ENCODE measurements around the gene TCEAL3.
"Not testable (repeated sequence)": the region's sequence is repeated elsewhere in the genome, so short reads cannot be mapped to it uniquely, and the experiment has no call there.

TCEAL3 gene

DNA sequence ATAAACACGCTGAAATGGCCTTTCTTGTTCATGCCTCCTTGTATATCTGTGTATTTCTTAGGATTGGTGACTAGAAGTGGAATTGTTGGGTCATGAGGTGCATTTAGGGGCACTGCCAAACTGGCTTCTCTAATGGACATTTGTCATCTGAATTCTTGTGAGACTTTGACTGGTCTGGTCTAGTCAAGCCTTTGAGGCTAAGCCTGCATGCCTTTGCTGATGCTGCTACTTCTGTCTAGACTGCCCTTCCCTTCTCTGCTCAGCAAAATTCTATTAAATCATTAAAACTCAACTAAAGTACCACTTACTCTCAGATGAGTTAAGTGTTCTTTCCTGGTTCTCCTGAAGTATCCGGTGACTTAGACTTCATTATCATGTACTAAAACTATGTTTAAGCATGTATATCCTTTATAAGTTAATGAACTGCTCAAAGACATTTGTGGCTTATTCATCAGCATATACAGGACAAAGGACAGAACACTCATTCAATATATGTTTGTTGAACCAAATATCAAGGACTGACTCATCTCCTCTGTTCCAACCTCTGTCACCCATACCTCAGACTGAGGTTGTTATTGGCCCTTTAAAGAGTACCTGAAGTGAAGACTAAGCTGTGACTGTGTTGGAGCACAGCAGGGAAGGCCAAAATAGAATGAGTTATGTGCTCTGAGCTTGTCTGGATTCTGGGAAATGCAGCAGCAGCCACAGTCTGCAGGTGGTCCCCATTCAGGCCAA is 30.0 kb downstream of the TCEAL3 start:
- Mint-ChIP-seq H3K36me3 (ENCODE audit: low read depth) (no peaks in the 10 kb centered on the region), H3K9me3 (no peaks in the 10 kb centered on the region), H3K4me1 (ENCODE audit: low read depth) (no peaks in the 10 kb centered on the region), H3K27me3 (no peaks in the 10 kb centered on the region), H3K4me3 (no peak overlapping the region), H3K27ac (no peak overlapping the region)
- intact Hi-C loops (cut with micrococcal nuclease), result no loop called here

DNA sequence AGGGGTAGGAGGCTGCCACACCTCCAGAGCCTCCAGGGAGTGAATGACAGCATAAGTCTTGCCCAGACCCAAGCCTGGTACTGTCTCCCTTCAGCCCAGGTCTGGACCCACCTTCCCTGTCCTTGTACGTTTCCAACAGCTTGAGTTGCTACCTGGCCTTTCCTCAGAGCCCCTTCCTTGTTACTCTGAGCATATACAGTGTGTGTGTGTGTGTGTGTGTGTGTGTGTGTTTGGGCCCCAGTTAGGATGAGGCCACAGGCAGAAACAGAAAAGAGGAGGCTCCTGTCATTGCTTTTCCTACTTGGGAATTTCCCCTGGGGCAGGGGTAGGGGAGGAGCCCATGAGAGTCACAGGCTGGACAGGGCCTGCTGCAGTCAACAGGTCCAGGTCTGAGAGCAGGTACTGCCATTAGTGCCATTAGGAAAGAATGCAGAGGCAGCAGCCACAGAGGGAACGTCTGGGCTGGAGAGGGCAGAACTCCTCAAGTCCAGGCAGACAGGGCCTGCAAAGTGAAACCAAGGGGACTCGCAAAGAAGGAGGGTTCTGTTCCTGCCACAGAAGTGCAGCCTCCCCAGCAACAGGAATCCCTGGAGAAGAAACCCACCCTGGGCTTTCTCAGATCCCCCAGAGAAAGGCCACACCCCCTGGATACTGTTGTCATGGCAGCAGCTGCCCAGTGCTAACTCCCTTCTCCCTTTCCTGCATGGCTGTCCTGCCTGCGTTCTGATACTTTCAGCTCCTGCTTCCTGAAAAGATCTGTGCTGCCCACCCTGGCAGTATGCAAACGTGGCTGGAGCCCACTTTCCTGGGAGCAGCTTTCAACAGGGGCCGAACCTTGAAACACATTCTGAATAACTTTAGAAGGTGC is 30.9 kb downstream of the TCEAL3 start:
- intact Hi-C loops (cut with micrococcal nuclease); H3K27ac Mint-ChIP-seq; H3K4me3 Mint-ChIP-seq; H3K4me1 Mint-ChIP-seq (ENCODE audit: low read depth); H3K27me3 Mint-ChIP-seq; H3K9me3 Mint-ChIP-seq; H3K36me3 Mint-ChIP-seq (ENCODE audit: low read depth): not testable (repeated sequence)

- Mint-ChIP-seq H3K4me1 (ENCODE audit: low read depth) (no peaks in the 10 kb centered on the region), H3K36me3 (ENCODE audit: low read depth) (no peaks in the 10 kb centered on the region), H3K4me3 (no peak overlapping the region), H3K27ac (no peak overlapping the region), H3K9me3 (no peaks in the 10 kb centered on the region), H3K27me3 (no peaks in the 10 kb centered on the region)
- intact Hi-C loops (cut with micrococcal nuclease), result no loop called here
These were observed 32.8 kb downstream of the TCEAL3 start for GRCh38 chrX:103640401-103641155.

DNA sequence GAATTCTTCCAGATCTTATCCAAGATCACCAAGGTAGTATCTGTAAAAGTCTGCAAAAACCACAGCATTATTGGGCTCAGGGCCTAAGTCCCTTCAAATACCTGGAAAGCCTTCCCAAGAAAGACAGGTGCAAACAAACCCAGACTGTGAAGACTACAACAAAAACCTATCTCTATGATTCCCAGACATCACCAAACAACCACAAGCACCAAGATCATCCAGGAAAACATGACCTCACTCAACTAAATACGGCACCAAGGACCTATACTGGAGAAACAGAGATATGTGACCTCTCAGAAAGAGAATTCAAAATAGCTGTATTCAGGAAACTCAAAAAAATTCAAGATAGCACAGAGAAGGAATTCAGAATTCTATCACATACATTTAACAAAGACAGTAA is 36.4 kb downstream of the TCEAL3 start:
- H3K9me3 Mint-ChIP-seq, result no peaks in the 10 kb centered on the region
- no peaks in the 10 kb centered on the region for H3K36me3 Mint-ChIP-seq (ENCODE audit: low read depth)
- intact Hi-C loops (cut with micrococcal nuclease), result no loop called here
- H3K27me3 Mint-ChIP-seq, result no peaks in the 10 kb centered on the region
- no peak overlapping the region for H3K4me3 Mint-ChIP-seq
- H3K4me1 Mint-ChIP-seq (ENCODE audit: low read depth), result no peaks in the 10 kb centered on the region
- H3K27ac Mint-ChIP-seq, result no peak overlapping the region

DNA sequence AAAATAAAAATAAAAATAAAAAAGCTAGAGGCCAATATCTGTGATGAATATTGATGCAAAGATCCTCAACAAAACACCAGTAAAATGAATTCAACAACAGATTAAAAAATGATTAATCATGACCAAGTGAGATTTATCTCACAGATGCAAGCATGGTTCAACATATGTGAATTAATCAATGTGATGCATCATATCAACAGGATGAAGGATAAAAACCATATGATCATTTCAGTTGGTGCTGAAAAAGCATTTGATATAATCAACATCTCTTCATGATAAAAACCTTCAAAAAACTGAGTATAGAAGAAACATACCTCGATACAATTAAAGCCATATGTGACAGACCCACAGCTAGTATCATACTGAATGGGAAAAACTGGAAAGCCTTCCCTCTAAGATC is 39.9 kb downstream of the TCEAL3 start:
- Mint-ChIP-seq H3K27me3 (no peaks in the 10 kb centered on the region), H3K4me3 (no peak overlapping the region), H3K27ac (no peak overlapping the region)

GRCh38 chrX:103651151-103651773 is 43.5 kb downstream of the TCEAL3 start:
- intact Hi-C loops (cut with micrococcal nuclease), result no loop called here
- H3K4me1 Mint-ChIP-seq (ENCODE audit: low read depth), result no peaks in the 10 kb centered on the region
- no peaks in the 10 kb centered on the region for H3K36me3 Mint-ChIP-seq (ENCODE audit: low read depth)
- no peak overlapping the region for H3K27ac Mint-ChIP-seq
- no peaks in the 10 kb centered on the region for H3K9me3 Mint-ChIP-seq
- H3K4me3 Mint-ChIP-seq, result no peak overlapping the region
- H3K27me3 Mint-ChIP-seq, result no peaks in the 10 kb centered on the region

More for the DNA sequence above, 39.9 kb downstream of the TCEAL3 start:
- H3K4me1 Mint-ChIP-seq (ENCODE audit: low read depth), result no peaks in the 10 kb centered on the region
- H3K9me3 Mint-ChIP-seq, result no peaks in the 10 kb centered on the region
- intact Hi-C loops (cut with micrococcal nuclease), result no loop called here
- H3K36me3 Mint-ChIP-seq (ENCODE audit: low read depth), result no peaks in the 10 kb centered on the region

DNA sequence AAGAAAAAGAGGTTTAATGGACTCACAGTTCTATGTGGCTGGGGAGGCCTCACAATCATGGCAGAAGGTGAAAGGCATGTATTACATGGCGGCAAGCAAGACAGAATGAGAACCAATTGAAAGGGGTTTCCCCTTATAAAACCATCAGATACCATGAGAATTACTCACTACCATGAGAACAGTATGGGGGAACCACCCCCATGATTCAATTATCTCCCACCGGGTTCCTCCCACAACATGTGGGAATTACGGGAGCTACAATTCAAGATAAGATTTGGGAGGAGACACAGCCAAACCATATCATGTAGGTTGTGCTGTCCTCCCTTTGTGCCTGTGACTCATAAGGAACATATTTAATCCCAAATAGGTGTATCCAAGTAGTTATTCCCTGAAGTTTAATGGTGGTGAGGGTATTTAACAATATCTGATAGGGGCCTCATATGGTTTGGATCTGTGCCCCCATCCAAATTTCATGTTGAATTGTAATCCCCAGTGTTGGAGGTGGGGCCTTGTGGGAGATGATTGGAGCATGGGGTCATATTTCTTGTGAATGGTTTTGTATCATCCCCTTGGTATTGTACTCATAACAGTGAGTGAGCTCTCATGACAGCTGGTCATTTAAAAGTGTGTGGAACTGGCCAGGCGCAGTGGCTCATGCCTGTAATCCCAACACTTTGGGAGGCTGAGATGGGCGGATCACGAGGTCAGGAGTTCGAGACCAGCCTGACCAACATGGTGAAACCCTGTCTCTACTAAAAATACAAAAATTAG is 47.7 kb downstream of the TCEAL3 start:
- H3K36me3 Mint-ChIP-seq (ENCODE audit: low read depth); H3K27ac Mint-ChIP-seq; H3K27me3 Mint-ChIP-seq; H3K9me3 Mint-ChIP-seq; intact Hi-C loops (cut with micrococcal nuclease); H3K4me3 Mint-ChIP-seq; H3K4me1 Mint-ChIP-seq (ENCODE audit: low read depth): not testable (repeated sequence)

GRCh38 chrX:103656617-103657016 is 48.9 kb downstream of the TCEAL3 start:
- intact Hi-C loops (cut with micrococcal nuclease), result no loop called here
- no peaks in the 10 kb centered on the region for H3K9me3 Mint-ChIP-seq
- H3K27me3 Mint-ChIP-seq, result peaks cover 3% of the 10 kb centered on the region
- no peaks in the 10 kb centered on the region for H3K4me1 Mint-ChIP-seq (ENCODE audit: low read depth)
- no peaks in the 10 kb centered on the region for H3K36me3 Mint-ChIP-seq (ENCODE audit: low read depth)
- H3K4me3 Mint-ChIP-seq, result no peak overlapping the region
- no peak overlapping the region for H3K27ac Mint-ChIP-seq

DNA sequence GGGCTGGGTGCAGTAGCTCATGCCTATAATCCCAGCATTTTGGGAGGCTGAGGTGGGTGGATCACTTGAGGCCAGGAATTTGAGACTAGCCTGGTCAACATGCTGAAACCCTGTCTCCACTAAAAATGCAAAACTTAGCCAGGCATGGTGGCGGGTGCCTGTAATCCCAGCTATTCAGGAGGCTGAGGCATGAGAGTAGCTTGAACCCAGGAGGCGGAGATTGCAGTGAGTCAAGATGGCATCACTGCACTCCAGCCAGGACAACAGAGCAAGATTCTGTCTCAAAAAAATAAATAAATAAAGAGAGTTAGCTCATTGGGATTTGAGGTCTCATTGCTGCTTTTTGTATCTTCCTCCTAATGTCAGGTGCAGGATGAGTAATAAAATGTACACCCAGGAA is 49.3 kb downstream of the TCEAL3 start:
- H3K27ac Mint-ChIP-seq; intact Hi-C loops (cut with micrococcal nuclease): not testable (repeated sequence)

GRCh38 chrX:103658681-103659433 is 51.1 kb downstream of the TCEAL3 start:
- H3K36me3 Mint-ChIP-seq (ENCODE audit: low read depth), result no peaks in the 10 kb centered on the region
- H3K27ac Mint-ChIP-seq, result no peak overlapping the region
- peaks cover 8% of the 10 kb centered on the region for H3K27me3 Mint-ChIP-seq
- intact Hi-C loops (cut with micrococcal nuclease), result no loop called here
- no peak overlapping the region for H3K4me3 Mint-ChIP-seq
- H3K4me1 Mint-ChIP-seq (ENCODE audit: low read depth), result no peaks in the 10 kb centered on the region
- H3K9me3 Mint-ChIP-seq, result no peaks in the 10 kb centered on the region

More for the DNA sequence above, 49.3 kb downstream of the TCEAL3 start:
- not testable (repeated sequence) for H3K4me1 Mint-ChIP-seq (ENCODE audit: low read depth); H3K36me3 Mint-ChIP-seq (ENCODE audit: low read depth); H3K9me3 Mint-ChIP-seq; H3K4me3 Mint-ChIP-seq; H3K27me3 Mint-ChIP-seq

DNA sequence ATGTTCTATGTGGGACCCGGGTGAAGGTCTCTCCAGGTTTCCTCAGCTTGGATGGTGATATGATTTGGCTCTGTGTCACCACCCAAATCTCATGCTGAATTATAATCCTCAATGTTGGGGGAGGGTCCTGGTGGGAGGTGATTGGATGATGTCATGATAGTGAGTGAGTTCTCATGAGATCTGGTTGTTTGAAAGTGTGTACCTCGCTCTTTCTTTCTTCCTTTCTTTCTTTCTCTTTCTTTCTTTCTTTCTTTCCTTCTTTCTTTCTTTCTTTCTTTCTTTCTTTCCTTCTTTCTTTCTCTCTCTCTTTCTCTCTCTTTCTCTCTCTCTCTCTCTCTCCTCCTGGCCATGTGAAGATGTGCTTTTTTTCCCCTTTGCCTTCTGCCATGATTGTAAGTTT is 51.7 kb downstream of the TCEAL3 start:
- H3K9me3 Mint-ChIP-seq; H3K4me1 Mint-ChIP-seq (ENCODE audit: low read depth); H3K4me3 Mint-ChIP-seq; intact Hi-C loops (cut with micrococcal nuclease); H3K36me3 Mint-ChIP-seq (ENCODE audit: low read depth); H3K27ac Mint-ChIP-seq: not testable (repeated sequence)
- H3K27me3 Mint-ChIP-seq, result peaks cover 14% of the 10 kb centered on the region
